CD4-positive, alpha-beta T cell (primary cell): ENCODE data around the gene PDCD6IP. TPM values are rescaled to one million over a fixed set of nuclear protein-coding genes. Genes with fewer than 3 reads are reported as not detected.

ENCODE experiments used
- ATAC-seq: fragments of 200-7000 bp; cut with Tn5 transposase; one replicate; pipeline ENCODE4 v1.10.0; 2022; ENCODE audit warnings: mild to moderate bottlenecking; ENCODE audit not compliant: poor library complexity
- CTCF ChIA-PET: fragments of 350-600 bp; sonication (Branson Sonifier 250); formaldehyde crosslinking; loops from one replicate; lab custom pipeline; 2021; ENCODE audit warnings: antibody characterized with exemption, inconsistent platforms; lab: Charles Lee
- POLR2A ChIA-PET: fragments of 350-600 bp; sonication (Branson Sonifier 250); formaldehyde crosslinking; loops from one replicate; lab custom pipeline; 2021; ENCODE audit warnings: antibody characterized with exemption, inconsistent platforms; lab: Charles Lee
- DNase-seq, 14 experiments: peaks; one replicate each; pipeline ENCODE4 v3.0.0-alpha.2; 2013 to 2020; ENCODE audit warnings: mixed read lengths in 2 of 14
- H3K27ac ChIP-seq, 2 donors: one replicate each; pipeline versions ENCODE4 v1.5.1 to v1.7.0; 2013; ENCODE audit warnings: low read length in 2 of 2, low read depth in 1 of 2, mild to moderate bottlenecking in 1 of 2
- H3K27me3 ChIP-seq, 2 experiments: 1 replicate in 1 of 2; 2 replicates in 1 of 2; pipeline versions ENCODE4 v1.6.1 to v1.7.0; 2013; ENCODE audit warnings: low read length in 2 of 2, control low read depth in 1 of 2, mild to moderate bottlenecking in 1 of 2, moderate library complexity in 1 of 2; ENCODE audit not compliant: insufficient read depth in 2 of 2, control insufficient read depth in 1 of 2
- H3K36me3 ChIP-seq: one replicate; pipeline ENCODE4 v1.6.1; 2013; ENCODE audit warnings: low read length, control low read depth; ENCODE audit not compliant: insufficient read depth
- H3K4me1 ChIP-seq: one replicate; pipeline ENCODE4 v1.6.1; 2013; ENCODE audit warnings: low read length, control low read depth; ENCODE audit not compliant: insufficient read depth
- H3K4me3 ChIP-seq: one replicate; pipeline ENCODE4 v1.5.1; 2013; ENCODE audit warnings: mild to moderate bottlenecking, low read length, moderate library complexity
- H3K9me3 ChIP-seq, 2 experiments: 1 replicate in 1 of 2; 2 replicates in 1 of 2; pipeline versions ENCODE4 v1.6.1 to v1.7.0; 2013; ENCODE audit warnings: low read length in 2 of 2, mild to moderate bottlenecking in 2 of 2, control low read depth in 1 of 2, moderate library complexity in 1 of 2; ENCODE audit not compliant: control insufficient read depth in 1 of 2, insufficient read depth in 1 of 2
- H3K27ac Mint-ChIP-seq: one replicate; pipeline ENCODE4 v1.8.0; 2020; ENCODE audit warnings: mixed read lengths
- H3K27me3 Mint-ChIP-seq: one replicate; pipeline ENCODE4 v1.8.0; 2021; ENCODE audit warnings: mixed read lengths
- H3K36me3 Mint-ChIP-seq: one replicate; pipeline ENCODE4 v1.8.0; 2021; ENCODE audit warnings: low read depth, mixed read lengths
- H3K4me1 Mint-ChIP-seq: one replicate; pipeline ENCODE4 v1.8.0; 2021; ENCODE audit warnings: low read depth, mixed read lengths
- H3K4me3 Mint-ChIP-seq: one replicate; pipeline ENCODE4 v1.8.0; 2020; ENCODE audit warnings: mild to moderate bottlenecking, mixed read lengths
- H3K9me3 Mint-ChIP-seq: one replicate; pipeline ENCODE4 v1.8.0; 2020; ENCODE audit warnings: mixed read lengths
- CTCF ChIP-seq: fragments of 200-600 bp; IDR thresholded peaks from one replicate; pipeline ENCODE4 v1.8.0; 2022; ENCODE audit warnings: antibody characterized with exemption, mild to moderate bottlenecking
- intact Hi-C, 2 experiments: fragments of 100-400 bp; cut with DNase I in 1 of 2; cut with micrococcal nuclease in 1 of 2; formaldehyde crosslinking; loops; one replicate each; pipeline versions ENCODE4 v1.15.1 to v1.9.0; 2023 to 2025; cut with DNase I, micrococcal nuclease
- total RNA-seq, 174 experiments: library from RNA in 2 of 174; stranded (reverse) in 2 of 174; gene quantifications; one replicate each; pipeline ENCODE4 v1.2.3 and lab custom pipeline; 2021 to 2026

PDCD6IP gene
- total RNA-seq, 2 experiments from 2014 or later, result 109 to 112 TPM

DNA sequence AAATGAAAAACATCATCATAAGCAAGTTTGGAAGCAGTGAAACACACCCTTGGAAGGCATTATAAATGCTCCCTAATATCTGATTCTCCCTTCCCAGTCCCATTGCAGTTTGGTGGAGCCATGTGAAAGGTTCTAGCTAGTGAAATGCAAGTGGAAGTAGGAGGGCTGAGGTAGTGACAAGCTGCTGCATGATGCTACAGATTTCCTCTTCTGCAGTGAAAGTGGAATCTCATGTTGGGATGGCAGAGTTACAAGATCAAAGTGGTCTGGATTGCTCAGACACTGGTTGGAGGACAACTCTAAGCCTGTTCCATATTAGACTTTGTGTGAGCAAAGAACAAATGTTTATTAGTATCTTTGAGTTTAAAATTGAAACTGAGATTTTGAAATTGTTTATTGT, 3.3 kb upstream of the PDCD6IP start:
- no peak overlapping the region for H3K27ac Mint-ChIP-seq
- DNase-seq (no peak), ATAC-seq (no peak)
- H3K27me3 Mint-ChIP-seq, result peaks cover under 1% of the 10 kb centered on the region
- no peak overlapping the region for H3K4me3 Mint-ChIP-seq
- Histone ChIP-seq H3K27me3 (no peaks in the 10 kb centered on the region), H3K27ac (no peak overlapping the region), H3K4me3 (no peak overlapping the region), H3K36me3 (no peaks in the 10 kb centered on the region), H3K9me3 (no peaks in the 10 kb centered on the region), H3K4me1 (peaks cover 19% of the 10 kb centered on the region)
- TF ChIP-seq CTCF, result no peak
- peaks cover 13% of the 10 kb centered on the region for H3K36me3 Mint-ChIP-seq
- intact Hi-C loops, result loop anchor here (2.0 to 10.0 kb wide), 2 partner anchors 74 to 350 kb away; partner anchors contain the start of gene UBP1 (in 1 of the 2)
- CTCF ChIA-PET, result no interaction called here
- POLR2A ChIA-PET, result interaction anchor here (0.6 kb wide), 1 partner anchor 826 kb away, joined by 3 read pairs; no protein-coding TSS in a partner anchor
- no peaks in the 10 kb centered on the region for H3K9me3 Mint-ChIP-seq
- H3K4me1 Mint-ChIP-seq, result peaks cover 32% of the 10 kb centered on the region

DNA sequence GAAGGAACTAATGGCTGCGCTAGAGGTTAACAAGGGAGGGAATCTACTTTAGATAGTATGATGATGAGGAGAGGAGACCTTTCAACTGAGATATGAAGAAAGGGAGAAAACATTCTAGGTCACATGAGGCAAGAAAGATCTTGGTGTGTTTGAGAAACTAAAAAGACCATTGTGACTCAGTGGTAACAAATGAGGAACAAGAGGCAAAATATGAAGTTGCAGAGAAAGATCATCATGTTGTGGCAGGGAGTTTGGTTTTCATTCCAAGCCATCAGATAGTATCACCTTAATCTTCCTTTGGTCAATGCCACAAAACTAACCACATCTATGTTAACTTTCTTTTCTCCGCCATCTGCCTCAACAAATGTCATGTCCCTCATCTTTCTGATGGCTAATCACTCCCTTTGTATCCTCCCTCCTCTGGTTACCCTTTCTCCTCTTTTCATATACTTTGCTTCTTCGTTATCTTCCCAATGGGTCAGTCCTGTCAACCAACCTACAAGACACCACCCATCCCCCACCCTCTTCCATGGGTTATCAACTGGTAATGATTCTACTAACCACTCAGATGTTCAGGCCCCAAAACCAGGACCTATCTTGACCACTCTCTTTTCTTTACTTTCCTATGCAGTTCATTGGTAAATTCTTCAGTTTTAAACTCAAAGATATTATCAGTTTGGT, 2.4 kb upstream of the PDCD6IP start:
- Histone ChIP-seq H3K4me1 (peaks cover 22% of the 10 kb centered on the region), H3K36me3 (no peaks in the 10 kb centered on the region), H3K9me3 (no peaks in the 10 kb centered on the region), H3K4me3 (no peak overlapping the region), H3K27ac (no peak overlapping the region), H3K27me3 (no peaks in the 10 kb centered on the region)
- no peak for TF ChIP-seq CTCF
- peak overlapping the region; percentile 39 for H3K4me3 Mint-ChIP-seq
- ChIA-PET CTCF (interaction anchor here (1.2 kb wide), 1 partner anchor 9 kb away, joined by 6 read pairs; no protein-coding TSS in a partner anchor), POLR2A (no interaction called here)
- H3K36me3 Mint-ChIP-seq, result peaks cover 13% of the 10 kb centered on the region
- H3K9me3 Mint-ChIP-seq, result no peaks in the 10 kb centered on the region
- DNase-seq (peak in 1 of 14 experiments; percentile 20), ATAC-seq (no peak)
- H3K4me1 Mint-ChIP-seq, result peaks cover 41% of the 10 kb centered on the region
- H3K27me3 Mint-ChIP-seq, result no peaks in the 10 kb centered on the region
- intact Hi-C loops, result loop anchor here (2.0 to 10.0 kb wide), 2 partner anchors 75 to 351 kb away; partner anchors contain the start of gene UBP1 (in 1 of the 2)
- peak overlapping the region; percentile 3 for H3K27ac Mint-ChIP-seq

GRCh38 chr3:33798113-33798417, 365 bp upstream of the PDCD6IP start:
- Histone ChIP-seq H3K4me1 (peaks cover 26% of the 10 kb centered on the region), H3K4me3 (peak overlapping the region; percentile 82), H3K9me3 (no peaks in the 10 kb centered on the region), H3K27me3 (no peaks in the 10 kb centered on the region), H3K27ac (peak overlapping the region; percentile 71 to 75), H3K36me3 (no peaks in the 10 kb centered on the region)
- H3K9me3 Mint-ChIP-seq, result no peaks in the 10 kb centered on the region
- peak overlapping the region; percentile 93 for H3K27ac Mint-ChIP-seq
- peaks cover 24% of the 10 kb centered on the region for H3K36me3 Mint-ChIP-seq
- H3K4me3 Mint-ChIP-seq, result peak overlapping the region; percentile 99
- intact Hi-C loops, result loop anchor here (2.0 to 10.0 kb wide), 2 partner anchors 353 to 355 kb away; partner anchors contain the start of gene UBP1 (in 1 of the 2)
- H3K4me1 Mint-ChIP-seq, result peaks cover 58% of the 10 kb centered on the region
- CTCF ChIA-PET, result interaction anchor here (1.1 to 4.6 kb wide), 6 partner anchors 11 to 47 kb away, joined by 3 to 21 read pairs (median 4); no protein-coding TSS in a partner anchor
- no peaks in the 10 kb centered on the region for H3K27me3 Mint-ChIP-seq
- TF ChIP-seq CTCF, result no peak
- DNase-seq, result no peak
- ATAC-seq, result peak; percentile 77
- POLR2A ChIA-PET, result interaction anchor here (0.5 to 3.2 kb wide), 15 partner anchors 9 to 702 kb away, joined by 3 to 34 read pairs (median 5); partner anchors contain the start of gene UBP1
